Gastrocnemius medialis (tissue), 4 donors: Measurements from ENCODE around the gene NET1. TPM values are rescaled to one million over a fixed set of nuclear protein-coding genes. Genes with fewer than 3 reads are reported as not detected.

Experiments
- ATAC-seq, 2 donors: fragments of 150-250 bp; one replicate each; pipeline ENCODE4 v1.9.1; 2016
- DNase-seq, 2 donors: peaks; one replicate each; pipeline ENCODE4 v3.0.0-alpha.2; 2019
- H3K27ac ChIP-seq, 4 donors: fragments of 200-600 bp; sonication (generic); 1 replicate in 1 of 4; 2 replicates in 3 of 4; pipeline ENCODE4 v1.5.1; 2016 to 2018; ENCODE audit warnings: mild to moderate bottlenecking in 2 of 4, moderate library complexity in 1 of 4
- H3K27me3 ChIP-seq, 3 donors: fragments of 200-600 bp; sonication (generic) in 2 of 3; 1 replicate in 1 of 3; 2 replicates in 2 of 3; pipeline versions ENCODE4 v1.5.1 to v1.6.0; 2016 to 2019; ENCODE audit warnings: mild to moderate bottlenecking in 1 of 3, moderate library complexity in 1 of 3
- H3K36me3 ChIP-seq, 2 donors: fragments of 200-600 bp; sonication (generic) in 1 of 2; one replicate each; pipeline ENCODE4 v1.5.1; 2017 to 2018
- H3K4me1 ChIP-seq, 2 donors: fragments of 200-600 bp; sonication (generic) in 1 of 2; one replicate each; pipeline ENCODE4 v1.5.1; 2016 to 2017; ENCODE audit warnings: mild to moderate bottlenecking in 2 of 2
- H3K4me3 ChIP-seq, 4 donors: fragments of 200-600 bp; sonication (generic) in 3 of 4; 1 replicate in 1 of 4; 2 replicates in 3 of 4; pipeline ENCODE4 v1.5.1; 2016 to 2019; ENCODE audit warnings: mild to moderate bottlenecking in 2 of 4
- H3K9me3 ChIP-seq, 3 donors: fragments of 200-600 bp; sonication (generic) in 2 of 3; 1 replicate in 1 of 3; 2 replicates in 2 of 3; pipeline ENCODE4 v1.5.1; 2016 to 2019
- POLR2A ChIP-seq, 2 donors: fragments of 450-650 bp; IDR thresholded peaks; one replicate each; pipeline ENCODE4 v1.6.1; 2017; ENCODE audit warnings: antibody characterized with exemption in 2 of 2, mild to moderate bottlenecking in 2 of 2, moderate library complexity in 2 of 2
- in situ Hi-C, 4 donors: fragments of 200-750 bp; cut with MboI; loops; one replicate each; pipeline versions ENCODE4 v1.15.0 to v1.8.0; 2017; ENCODE audit warnings: low sequenced_read_pairs in 4 of 4
- intact Hi-C: fragments of 100-400 bp; cut with DNase I; formaldehyde crosslinking; loops from one replicate; pipeline ENCODE4 v1.15.1; 2023; ENCODE audit warnings: low total_unique reads
- total RNA-seq, 4 donors: library from RNA; depleted of rRNA; stranded (reverse); fragments of >200 nt; gene quantifications; one replicate each; pipeline versions ENCODE4 v1.1.0 to v1.2.3, GENCODE V29; 2016
- TF ChIP-seq, protein P1 (sequence below), 5 experiments: fragments of 450-650 bp in 3 of 5; fragments of 200-600 bp in 2 of 5; sonication (generic) in 2 of 5; IDR thresholded peaks in 4 of 5; conservative IDR thresholded peaks in 1 of 5; 1 replicate in 4 of 5; 2 replicates in 1 of 5; pipeline ENCODE4 v1.5.1; 2016 to 2019; ENCODE audit warnings: antibody characterized with exemption in 5 of 5, mild to moderate bottlenecking in 3 of 5, moderate library complexity in 3 of 5

Gene NET1
- total RNA-seq, 4 donors from 2014 or later, result 19.8 to 76.4 (median 36.3) TPM

DNA sequence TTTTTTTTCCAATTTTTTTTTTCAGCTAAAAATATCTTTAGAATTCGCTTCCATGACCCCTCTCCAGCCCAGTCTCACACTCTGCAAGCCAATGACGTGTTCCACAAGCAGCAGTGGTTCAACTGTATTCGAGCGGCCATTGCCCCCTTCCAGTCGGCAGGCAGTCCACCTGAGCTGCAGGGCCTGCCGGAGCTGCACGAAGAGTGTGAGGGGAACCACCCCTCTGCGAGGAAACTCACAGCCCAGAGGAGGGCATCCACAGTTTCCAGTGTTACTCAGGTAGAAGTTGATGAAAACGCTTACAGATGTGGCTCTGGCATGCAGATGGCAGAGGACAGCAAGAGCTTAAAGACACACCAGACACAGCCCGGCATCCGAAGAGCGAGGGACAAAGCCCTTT is 44.2 kb downstream of the NET1 start:
- no peaks in the 10 kb centered on the region for H3K27me3 ChIP-seq
- DNase-seq, result no peak
- peaks cover 6 to 72% of the 10 kb centered on the region in 2 donors for H3K36me3 ChIP-seq
- H3K4me1 ChIP-seq, result no peaks in the 10 kb centered on the region
- no peak for TF ChIP-seq POLR2A (IDR thresholded peaks at IDR 0.05)
- TF ChIP-seq, protein P1, sequence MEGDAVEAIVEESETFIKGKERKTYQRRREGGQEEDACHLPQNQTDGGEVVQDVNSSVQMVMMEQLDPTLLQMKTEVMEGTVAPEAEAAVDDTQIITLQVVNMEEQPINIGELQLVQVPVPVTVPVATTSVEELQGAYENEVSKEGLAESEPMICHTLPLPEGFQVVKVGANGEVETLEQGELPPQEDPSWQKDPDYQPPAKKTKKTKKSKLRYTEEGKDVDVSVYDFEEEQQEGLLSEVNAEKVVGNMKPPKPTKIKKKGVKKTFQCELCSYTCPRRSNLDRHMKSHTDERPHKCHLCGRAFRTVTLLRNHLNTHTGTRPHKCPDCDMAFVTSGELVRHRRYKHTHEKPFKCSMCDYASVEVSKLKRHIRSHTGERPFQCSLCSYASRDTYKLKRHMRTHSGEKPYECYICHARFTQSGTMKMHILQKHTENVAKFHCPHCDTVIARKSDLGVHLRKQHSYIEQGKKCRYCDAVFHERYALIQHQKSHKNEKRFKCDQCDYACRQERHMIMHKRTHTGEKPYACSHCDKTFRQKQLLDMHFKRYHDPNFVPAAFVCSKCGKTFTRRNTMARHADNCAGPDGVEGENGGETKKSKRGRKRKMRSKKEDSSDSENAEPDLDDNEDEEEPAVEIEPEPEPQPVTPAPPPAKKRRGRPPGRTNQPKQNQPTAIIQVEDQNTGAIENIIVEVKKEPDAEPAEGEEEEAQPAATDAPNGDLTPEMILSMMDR (IDR thresholded peaks at IDR 0.05 in 4 of 5, conservative IDR thresholded peaks at IDR 0.05 in 1 of 5), result no peak
- no peaks in the 10 kb centered on the region for H3K9me3 ChIP-seq
- ATAC-seq, result no peak
- H3K4me3 ChIP-seq, result no peak overlapping the region
- in situ Hi-C loops, result no loop called here
- intact Hi-C loops, result no loop called here
- no peak overlapping the region for H3K27ac ChIP-seq

DNA sequence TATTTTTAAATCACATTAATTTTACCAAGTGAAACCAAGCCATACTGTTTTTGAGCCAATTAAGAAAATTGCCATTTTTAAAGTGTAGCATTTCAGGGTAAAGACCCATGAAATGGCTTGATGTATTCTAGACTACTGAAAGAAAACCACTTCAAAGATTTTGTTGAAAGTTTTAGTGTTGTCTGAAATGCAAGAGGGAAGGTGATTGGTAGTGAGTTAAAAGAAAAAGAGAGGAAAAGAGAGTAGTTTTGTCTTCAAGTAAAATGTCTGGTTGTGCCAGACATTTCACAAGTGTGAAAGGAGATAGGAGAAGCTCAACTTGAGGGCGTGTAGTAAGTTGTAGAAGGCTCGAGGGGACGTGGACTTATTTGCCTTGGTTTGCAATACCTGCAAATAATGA is 45.4 kb downstream of the NET1 start:
- H3K27ac ChIP-seq, result no peak overlapping the region
- ATAC-seq, result no peak
- intact Hi-C loops, result no loop called here

DNA sequence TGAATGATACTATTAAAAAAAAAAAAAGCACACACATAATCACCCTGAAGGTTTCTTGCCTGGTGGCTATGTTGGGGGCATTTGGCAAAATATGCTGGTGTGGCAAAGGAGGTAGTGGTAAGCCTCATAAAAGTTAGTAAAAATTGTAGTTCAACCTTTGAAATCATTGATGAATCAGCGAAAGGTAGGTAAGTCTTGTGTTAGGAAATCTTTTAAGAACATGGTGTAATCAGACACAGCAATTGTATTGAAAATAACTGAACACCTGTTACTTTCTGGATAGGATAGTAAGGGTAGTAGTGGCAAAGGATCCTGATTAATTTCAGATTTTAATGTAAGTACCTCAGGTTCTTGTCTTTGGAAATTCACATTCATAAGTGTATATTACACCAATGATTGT is 46.1 kb downstream of the NET1 start:
- intact Hi-C loops (no loop called here), in situ Hi-C loops (no loop called here)
- Histone ChIP-seq H3K27ac (no peak overlapping the region), H3K4me3 (no peak overlapping the region), H3K36me3 (peaks cover 6 to 57% of the 10 kb centered on the region in 2 donors), H3K4me1 (peaks cover 0 to 7% of the 10 kb centered on the region in 2 donors), H3K27me3 (no peaks in the 10 kb centered on the region), H3K9me3 (no peaks in the 10 kb centered on the region)
- ATAC-seq (no peak), DNase-seq (no peak)
- TF ChIP-seq, protein P1 (IDR thresholded peaks at IDR 0.05 in 4 of 5, conservative IDR thresholded peaks at IDR 0.05 in 1 of 5), result no peak
- TF ChIP-seq POLR2A (IDR thresholded peaks at IDR 0.05), result no peak

More for the DNA sequence above, 45.4 kb downstream of the NET1 start:
- no peak for DNase-seq
- no peak for TF ChIP-seq POLR2A (IDR thresholded peaks at IDR 0.05)
- TF ChIP-seq, protein P1 (IDR thresholded peaks at IDR 0.05 in 4 of 5, conservative IDR thresholded peaks at IDR 0.05 in 1 of 5), result no peak
- in situ Hi-C loops, result no loop called here
- Histone ChIP-seq H3K27me3 (no peaks in the 10 kb centered on the region), H3K36me3 (peaks cover 6 to 64% of the 10 kb centered on the region in 2 donors), H3K4me3 (no peak overlapping the region), H3K4me1 (peaks cover 0 to 7% of the 10 kb centered on the region in 2 donors), H3K9me3 (no peaks in the 10 kb centered on the region)

DNA sequence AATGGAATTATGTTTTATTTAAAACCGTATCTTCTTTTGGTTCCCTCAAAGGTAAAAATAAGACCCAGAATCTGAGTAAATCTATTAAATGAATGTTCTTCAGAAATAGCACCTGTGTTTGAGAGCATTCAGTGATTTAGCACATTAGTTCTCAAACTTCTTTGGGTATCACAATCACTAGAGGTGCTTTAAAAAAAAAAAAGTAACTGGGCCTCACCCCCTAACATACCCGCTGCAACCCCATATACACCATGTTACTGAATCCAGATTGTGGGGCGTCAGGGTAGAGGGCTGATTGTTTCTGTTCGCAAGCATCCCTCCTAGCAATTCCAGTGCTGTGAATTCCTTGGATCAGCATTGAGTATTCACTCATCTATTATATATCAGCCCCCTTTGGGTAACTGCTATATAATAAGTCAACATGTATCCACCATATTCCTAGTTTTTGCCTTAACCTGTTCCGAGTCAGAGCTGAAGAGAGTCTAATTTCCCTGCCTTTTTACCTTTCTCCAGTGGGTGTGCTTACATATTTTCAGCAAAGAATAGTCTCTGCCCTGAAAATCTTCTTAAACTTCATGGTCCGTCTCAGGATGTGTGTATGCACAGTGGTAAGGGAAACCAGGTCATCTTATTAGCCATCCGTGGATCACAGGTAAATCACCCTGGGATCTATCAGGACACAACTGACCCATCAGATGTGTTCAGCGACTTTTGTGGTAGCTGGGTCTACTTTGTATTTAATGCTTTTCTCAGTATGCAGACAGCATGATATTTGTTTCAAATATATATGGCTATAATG is 46.8 kb downstream of the NET1 start:
- H3K36me3 ChIP-seq, result peaks cover 6 to 50% of the 10 kb centered on the region in 2 donors
- ATAC-seq (no peak), DNase-seq (no peak)
- in situ Hi-C loops, result no loop called here
- intact Hi-C loops, result no loop called here
- H3K27ac ChIP-seq, result no peak overlapping the region
- peaks cover 0 to 7% of the 10 kb centered on the region in 2 donors for H3K4me1 ChIP-seq
- no peaks in the 10 kb centered on the region for H3K27me3 ChIP-seq
- no peaks in the 10 kb centered on the region for H3K9me3 ChIP-seq
- no peak for TF ChIP-seq POLR2A (IDR thresholded peaks at IDR 0.05)
- TF ChIP-seq, protein P1 (IDR thresholded peaks at IDR 0.05 in 4 of 5, conservative IDR thresholded peaks at IDR 0.05 in 1 of 5), result no peak
- H3K4me3 ChIP-seq, result no peak overlapping the region
